ENCODE results near the gene PPT2. TPM values are rescaled to one million over a fixed set of nuclear protein-coding genes. Genes with fewer than 3 reads are reported as not detected.
"Not testable (repeated sequence)": the region's sequence is repeated elsewhere in the genome, so short reads cannot be mapped to it uniquely, and the experiment has no call there.

The PPT2 gene
- total RNA-seq, 2 donors from 2014 or later = 21.8 to 42.0 TPM

DNA sequence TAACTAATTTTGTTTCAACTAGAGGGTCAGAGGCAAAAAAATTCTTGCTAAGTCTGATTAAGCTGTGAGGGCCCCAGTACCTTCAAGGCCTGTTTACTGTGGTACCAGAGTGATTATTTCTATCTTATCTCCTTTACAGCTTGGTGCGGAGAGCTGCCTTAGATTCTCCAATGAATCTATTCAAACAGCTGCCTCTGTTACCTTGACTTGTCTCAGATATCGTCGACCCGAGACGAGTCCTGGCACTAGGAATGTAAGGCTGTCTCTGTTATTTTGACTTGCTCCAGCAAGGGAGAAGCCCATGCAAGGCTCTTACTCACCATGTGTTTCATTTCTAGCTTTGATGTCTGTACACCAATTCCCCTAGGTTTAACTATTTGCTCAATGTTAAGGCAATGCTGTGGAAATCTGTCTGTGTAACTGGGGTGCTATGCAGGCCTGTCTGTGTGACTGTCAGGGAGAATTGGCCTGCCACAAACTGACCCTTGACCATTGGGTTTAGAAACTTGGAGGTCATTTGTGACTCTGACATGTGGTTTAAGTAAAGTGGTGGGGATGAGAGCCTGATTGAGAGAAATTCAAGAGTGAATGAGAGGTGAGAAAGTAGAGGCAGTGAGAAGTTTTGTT lies 13.4 kb upstream of the PPT2 start:
- Histone ChIP-seq H3K27me3 (replicated peaks; ENCODE audit: insufficient read depth) (no peaks in the 10 kb centered on the region), H3K9me3 (no peaks in the 10 kb centered on the region), H3K4me1 (ENCODE audit: control insufficient read depth in 1 of 2, low read depth in 2 of 2) (no peaks in the 10 kb centered on the region), H3K36me3 (no peaks in the 10 kb centered on the region), H3K27ac (no peak overlapping the region), H3K4me3 (no peak overlapping the region)
- DNase-seq (ENCODE audit: low spot score) (no peak), ATAC-seq (ENCODE audit: insufficient number of reproducible peaks, low FRiP score, low read depth) (no peak)
- TF ChIP-seq, protein P1, sequence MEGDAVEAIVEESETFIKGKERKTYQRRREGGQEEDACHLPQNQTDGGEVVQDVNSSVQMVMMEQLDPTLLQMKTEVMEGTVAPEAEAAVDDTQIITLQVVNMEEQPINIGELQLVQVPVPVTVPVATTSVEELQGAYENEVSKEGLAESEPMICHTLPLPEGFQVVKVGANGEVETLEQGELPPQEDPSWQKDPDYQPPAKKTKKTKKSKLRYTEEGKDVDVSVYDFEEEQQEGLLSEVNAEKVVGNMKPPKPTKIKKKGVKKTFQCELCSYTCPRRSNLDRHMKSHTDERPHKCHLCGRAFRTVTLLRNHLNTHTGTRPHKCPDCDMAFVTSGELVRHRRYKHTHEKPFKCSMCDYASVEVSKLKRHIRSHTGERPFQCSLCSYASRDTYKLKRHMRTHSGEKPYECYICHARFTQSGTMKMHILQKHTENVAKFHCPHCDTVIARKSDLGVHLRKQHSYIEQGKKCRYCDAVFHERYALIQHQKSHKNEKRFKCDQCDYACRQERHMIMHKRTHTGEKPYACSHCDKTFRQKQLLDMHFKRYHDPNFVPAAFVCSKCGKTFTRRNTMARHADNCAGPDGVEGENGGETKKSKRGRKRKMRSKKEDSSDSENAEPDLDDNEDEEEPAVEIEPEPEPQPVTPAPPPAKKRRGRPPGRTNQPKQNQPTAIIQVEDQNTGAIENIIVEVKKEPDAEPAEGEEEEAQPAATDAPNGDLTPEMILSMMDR (IDR thresholded peaks at IDR 0.05) = no peak

DNA sequence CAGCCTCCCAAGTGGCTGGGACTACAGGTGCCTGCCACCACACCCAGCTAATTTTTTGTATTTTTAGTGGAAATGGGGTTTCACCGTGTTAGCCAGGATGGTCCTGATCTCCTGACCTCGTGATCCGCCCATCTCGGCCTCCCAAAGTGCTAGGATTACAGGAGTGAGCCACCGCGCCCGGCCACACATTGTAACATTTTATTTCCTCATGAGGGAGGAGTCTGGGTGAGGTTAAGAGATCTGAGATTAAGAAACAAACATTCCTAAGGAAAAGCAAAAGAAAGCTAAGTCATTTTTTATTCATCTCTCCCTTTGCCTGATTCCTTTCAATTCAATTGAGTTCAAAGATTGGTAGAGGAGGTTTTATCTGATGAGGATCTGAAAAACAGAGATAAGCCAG lies 9.7 kb upstream of the PPT2 start:
- ATAC-seq (ENCODE audit: insufficient number of reproducible peaks, low FRiP score, low read depth); H3K4me1 ChIP-seq (ENCODE audit: control insufficient read depth in 1 of 2, low read depth in 2 of 2); H3K9me3 ChIP-seq; DNase-seq (ENCODE audit: low spot score); H3K36me3 ChIP-seq; H3K27me3 ChIP-seq (replicated peaks; ENCODE audit: insufficient read depth); H3K27ac ChIP-seq; H3K4me3 ChIP-seq: not testable (repeated sequence)

DNA sequence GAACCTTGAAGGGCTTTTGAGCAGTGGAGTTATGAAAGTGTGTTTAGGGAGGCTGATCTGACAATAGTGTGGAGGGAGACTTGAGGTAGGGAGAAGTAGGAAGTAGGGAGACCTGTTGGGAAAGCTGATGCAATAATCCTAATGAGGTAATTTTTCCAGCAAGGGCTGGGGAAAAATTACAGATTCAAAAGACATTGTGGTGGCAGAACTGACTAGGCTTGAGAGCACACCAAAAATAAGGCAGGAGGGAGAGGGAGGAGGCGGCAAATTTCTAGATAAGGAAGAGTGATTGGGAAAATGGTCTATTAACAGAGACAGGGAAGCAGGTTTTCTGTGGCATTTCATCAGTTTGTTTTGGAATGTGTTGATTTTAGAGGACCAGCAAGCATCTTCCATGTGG lies 7.7 kb upstream of the PPT2 start:
- Histone ChIP-seq H3K36me3 (no peaks in the 10 kb centered on the region), H3K4me3 (no peak overlapping the region), H3K27ac (no peak overlapping the region), H3K27me3 (replicated peaks; ENCODE audit: insufficient read depth) (no peaks in the 10 kb centered on the region), H3K4me1 (ENCODE audit: control insufficient read depth in 1 of 2, low read depth in 2 of 2) (peaks cover 8 to 20% of the 10 kb centered on the region in 2 donors), H3K9me3 (no peaks in the 10 kb centered on the region)
- TF ChIP-seq, protein P1 (IDR thresholded peaks at IDR 0.05) = no peak
- ATAC-seq (ENCODE audit: insufficient number of reproducible peaks, low FRiP score, low read depth) (no peak), DNase-seq (ENCODE audit: low spot score) (no peak)

DNA sequence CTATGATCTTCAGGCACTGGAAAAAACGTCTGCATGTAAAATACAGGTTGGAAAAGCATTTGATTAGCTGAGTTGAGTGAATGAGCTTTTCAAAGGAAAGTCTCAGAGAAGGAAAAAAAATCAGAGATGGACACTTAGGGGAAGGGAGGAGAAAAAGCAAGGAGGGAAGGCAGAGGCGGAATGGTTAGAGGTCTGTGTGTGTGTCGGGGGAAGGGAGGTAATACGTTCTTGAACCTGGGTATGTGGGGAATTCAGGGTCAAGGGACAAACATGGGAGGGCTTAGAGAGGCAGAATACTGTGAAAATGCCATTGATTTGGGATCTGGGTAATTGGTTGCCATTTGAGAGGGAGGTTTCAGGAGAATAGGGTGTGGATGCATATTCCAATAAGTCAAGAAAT lies 7.3 kb upstream of the PPT2 start:
- TF ChIP-seq, protein P1 (IDR thresholded peaks at IDR 0.05) = no peak
- no peak for DNase-seq (ENCODE audit: low spot score)
- no peak overlapping the region for H3K4me3 ChIP-seq
- no peak overlapping the region for H3K27ac ChIP-seq
- peaks cover 8 to 21% of the 10 kb centered on the region in 2 donors for H3K4me1 ChIP-seq (ENCODE audit: control insufficient read depth in 1 of 2, low read depth in 2 of 2)
- no peaks in the 10 kb centered on the region for H3K36me3 ChIP-seq
- no peaks in the 10 kb centered on the region for H3K27me3 ChIP-seq (replicated peaks; ENCODE audit: insufficient read depth)
- H3K9me3 ChIP-seq = no peaks in the 10 kb centered on the region
- no peak for ATAC-seq (ENCODE audit: insufficient number of reproducible peaks, low FRiP score, low read depth)

DNA sequence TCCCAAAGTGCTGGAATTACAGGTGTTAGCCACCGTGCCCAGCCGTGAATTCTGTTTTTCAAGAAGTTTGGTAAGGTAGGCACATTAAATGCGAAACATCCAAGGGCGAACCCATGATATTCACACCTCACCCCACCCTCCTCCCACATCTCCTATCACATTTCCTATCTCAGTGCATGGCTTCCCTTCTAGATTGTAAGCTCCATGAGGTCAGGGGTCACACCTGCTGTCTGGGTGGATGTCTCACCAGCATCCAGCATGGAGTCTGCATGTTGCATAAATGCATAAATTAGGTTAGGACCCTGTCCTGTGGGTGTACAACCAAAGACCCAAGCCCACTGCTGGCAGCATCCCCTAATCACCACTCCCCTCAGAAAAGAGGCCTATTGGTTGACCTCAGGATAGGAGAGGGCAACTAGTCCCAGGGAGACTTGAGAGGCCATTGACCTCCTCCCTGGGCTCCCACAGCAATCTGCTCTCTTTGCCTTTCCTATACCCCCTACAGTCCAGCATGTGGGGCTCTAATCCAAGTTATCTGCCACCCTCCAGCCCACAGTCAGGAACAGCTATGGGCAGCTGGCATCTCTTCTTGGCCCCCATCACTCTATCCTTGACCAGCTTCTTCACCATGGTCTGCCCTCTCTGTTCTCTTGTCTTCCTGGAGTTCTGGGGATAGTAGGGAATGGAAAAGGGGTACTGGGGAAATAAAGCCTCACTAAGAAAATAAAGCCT lies 6.4 kb upstream of the PPT2 start:
- Histone ChIP-seq H3K36me3 (no peaks in the 10 kb centered on the region), H3K4me1 (ENCODE audit: control insufficient read depth in 1 of 2, low read depth in 2 of 2) (peaks cover 14 to 27% of the 10 kb centered on the region in 2 donors), H3K4me3 (no peak overlapping the region), H3K27ac (no peak overlapping the region), H3K9me3 (no peaks in the 10 kb centered on the region), H3K27me3 (replicated peaks; ENCODE audit: insufficient read depth) (no peaks in the 10 kb centered on the region)
- DNase-seq (ENCODE audit: low spot score) = no peak
- ATAC-seq (ENCODE audit: insufficient number of reproducible peaks, low FRiP score, low read depth) = no peak
- TF ChIP-seq, protein P1 (IDR thresholded peaks at IDR 0.05) = no peak

All from thoracic aorta (tissue), 2 donors.